Globus pallidus (tissue), 1 donor: Measurements from ENCODE around the gene SH3TC1.

Experiments
- DNase-seq: peaks from one replicate; pipeline ENCODE4 v3.0.0-alpha.2; 2015; ENCODE audit warnings: low spot score

Gene SH3TC1

DNA sequence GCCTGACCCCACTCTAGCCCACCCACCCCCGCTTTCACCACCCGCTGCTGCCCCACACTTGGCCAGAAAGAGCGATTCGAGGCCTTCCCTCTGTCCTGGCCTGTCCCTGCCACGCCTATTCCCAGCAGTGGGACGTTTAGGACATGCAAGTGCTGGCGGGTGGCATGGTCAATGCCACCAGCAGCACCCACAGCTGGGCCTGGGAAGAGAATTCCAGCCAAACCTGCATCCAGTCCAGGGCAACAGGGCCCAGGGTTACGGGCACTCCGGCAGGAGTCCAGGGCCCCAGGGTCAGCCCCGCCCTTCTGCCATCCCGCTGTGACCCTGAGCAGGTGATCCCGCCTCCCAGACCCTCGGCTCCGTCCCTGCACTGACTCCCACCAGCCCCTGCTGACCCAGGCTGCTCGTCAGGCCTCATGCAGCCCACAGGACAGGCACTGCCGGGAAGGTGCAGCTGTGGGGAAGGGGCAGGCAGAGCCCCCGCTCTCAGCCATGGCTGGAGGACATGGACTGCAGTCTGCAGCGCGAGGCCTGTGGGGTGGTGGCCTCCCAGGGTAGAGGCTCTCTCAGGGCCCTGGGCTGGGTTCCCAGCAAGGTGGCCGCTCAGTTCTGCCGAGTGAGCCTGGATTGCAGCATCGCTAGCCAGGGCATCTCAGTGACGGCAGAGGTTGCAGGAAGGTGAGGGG, 63.7 kb downstream of the SH3TC1 start:
- DNase-seq: no peak

DNA sequence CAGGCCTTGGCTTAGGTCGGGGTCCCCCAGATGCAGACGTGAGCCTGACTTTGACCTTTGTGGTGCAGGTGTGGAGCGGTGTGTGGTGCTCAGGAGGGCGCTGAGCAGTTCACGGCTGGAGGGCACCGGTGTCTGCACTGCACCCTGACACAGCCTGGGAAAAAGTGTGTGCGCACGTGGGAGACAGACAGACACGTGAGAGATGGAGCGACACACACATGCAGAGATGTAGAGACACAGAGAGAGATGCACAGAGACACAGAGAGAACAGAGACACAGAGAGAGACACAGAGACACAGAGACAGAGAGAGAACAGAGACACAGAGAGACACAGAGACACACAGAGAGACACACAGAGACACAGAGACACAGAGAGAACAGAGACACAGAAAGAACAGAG, 64.3 kb downstream of the SH3TC1 start:
- DNase-seq: no peak

DNA sequence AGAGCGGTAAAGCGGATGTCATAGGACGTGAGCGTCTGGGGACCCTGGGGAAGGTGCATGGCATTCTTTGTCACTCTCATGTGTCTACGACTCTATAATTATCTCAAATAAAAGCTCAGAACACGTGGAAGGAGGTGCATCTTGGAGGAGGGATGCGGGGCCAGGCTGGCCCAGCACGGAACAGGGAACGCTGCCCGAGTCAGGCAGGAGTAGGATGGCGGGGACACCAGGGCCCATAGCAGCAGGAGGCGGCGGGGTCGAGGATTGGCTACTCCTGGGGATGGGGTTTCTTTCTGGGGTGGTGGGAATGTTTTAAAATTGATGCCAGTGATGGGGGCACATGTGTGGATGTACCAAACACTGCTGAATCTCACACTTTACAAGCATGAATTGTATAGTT, 65.0 kb downstream of the SH3TC1 start:
- no peak for DNase-seq

DNA sequence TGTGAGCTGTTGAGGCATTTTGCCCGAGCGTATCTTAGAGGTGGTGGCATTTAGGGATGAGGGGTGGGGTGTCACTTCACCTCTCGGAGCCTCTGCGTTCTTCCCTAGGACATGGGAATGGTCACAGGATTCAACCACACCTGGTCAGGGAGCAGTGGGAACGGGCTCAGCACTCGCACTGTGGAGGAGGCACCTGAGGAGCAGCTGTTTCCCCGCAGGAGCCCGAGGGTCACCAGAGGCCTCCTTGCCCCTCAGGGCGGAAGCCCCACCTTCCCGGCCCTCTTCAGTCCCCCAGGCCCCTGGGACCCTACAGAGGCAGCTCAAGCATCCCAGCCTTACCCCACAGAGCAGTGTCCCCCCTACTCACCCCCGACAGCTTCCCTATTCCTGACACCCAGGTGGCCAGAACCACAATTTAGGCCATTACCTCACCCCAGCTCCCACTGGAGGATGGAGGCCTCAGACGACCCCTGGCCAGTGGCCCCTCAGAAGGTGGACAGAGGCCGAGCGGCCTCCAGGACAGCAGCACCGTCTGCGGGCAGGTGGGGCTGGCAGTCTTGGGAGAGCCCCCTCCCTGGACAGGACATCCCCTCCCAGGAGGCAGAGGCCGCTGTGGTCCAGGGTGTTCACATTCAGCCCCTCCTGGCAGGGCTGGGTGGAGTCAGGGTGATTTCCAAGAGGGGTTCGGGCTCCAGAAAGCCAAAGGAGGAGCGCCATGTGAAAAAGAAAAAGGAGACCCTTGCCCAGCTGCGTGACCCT, 66.3 kb downstream of the SH3TC1 start:
- no peak for DNase-seq

GRCh38 chr4:8266088-8266487, 67.0 kb downstream of the SH3TC1 start:
- no peak for DNase-seq

DNA sequence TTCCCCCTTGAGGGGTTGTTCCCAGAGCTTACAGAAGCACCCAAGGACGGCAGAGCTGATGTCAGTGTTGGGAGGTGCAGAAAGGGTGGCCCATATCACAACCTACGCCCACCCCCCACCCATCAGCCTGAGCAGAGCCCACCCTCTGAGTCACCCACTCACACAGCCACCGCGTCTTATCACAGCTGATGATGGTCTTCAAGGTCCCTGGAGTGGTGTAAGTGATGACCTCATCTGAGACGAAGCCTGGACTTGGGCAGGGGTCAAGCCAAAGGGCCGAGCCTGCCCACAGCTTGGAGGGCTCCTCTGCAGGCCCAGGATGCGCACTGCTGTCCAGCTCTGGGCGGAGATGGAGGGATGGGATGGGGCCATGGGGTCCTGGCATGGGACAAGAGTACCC, 67.4 kb downstream of the SH3TC1 start:
- no peak for DNase-seq

DNA sequence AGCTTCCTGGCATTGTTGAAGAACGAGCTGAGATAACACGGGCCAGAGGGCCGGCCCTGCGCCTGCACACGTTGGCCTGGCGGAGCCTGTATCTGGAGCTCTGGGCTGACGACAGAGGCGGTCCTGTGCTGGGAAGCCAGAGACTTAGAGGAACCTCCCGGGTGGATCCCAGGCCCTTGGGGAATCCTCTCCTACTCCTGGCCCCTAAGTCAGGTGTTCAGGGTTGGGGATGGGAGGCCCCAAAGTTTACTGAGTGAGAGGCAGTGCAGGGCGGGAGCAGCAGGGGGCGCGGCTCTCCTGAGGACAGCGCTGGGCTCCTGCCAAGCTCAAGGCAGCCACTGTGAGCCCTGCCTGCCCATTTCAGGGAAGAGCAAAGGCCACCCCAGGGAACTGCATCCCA, 68.0 kb downstream of the SH3TC1 start:
- DNase-seq: no peak

DNA sequence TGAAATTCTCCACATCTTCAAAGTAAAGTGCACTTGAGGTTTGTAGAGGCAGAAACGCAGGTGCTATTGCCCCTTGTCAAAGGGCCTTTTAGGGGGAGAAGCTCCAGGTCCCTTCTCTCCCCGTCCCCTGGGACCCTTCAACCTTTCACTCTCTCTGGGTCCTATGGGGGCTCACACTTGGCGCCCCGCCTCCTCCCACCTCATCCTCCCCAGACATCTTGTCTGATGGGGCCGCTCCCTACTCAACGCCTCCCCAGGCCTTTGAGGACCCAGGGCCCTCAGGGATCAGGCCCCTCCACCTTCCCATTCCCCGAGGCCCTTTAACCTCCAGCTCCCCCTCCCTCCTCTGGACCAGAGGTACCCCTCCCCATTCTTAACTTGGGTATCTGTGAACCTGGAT, 69.1 kb downstream of the SH3TC1 start:
- DNase-seq: no peak

DNA sequence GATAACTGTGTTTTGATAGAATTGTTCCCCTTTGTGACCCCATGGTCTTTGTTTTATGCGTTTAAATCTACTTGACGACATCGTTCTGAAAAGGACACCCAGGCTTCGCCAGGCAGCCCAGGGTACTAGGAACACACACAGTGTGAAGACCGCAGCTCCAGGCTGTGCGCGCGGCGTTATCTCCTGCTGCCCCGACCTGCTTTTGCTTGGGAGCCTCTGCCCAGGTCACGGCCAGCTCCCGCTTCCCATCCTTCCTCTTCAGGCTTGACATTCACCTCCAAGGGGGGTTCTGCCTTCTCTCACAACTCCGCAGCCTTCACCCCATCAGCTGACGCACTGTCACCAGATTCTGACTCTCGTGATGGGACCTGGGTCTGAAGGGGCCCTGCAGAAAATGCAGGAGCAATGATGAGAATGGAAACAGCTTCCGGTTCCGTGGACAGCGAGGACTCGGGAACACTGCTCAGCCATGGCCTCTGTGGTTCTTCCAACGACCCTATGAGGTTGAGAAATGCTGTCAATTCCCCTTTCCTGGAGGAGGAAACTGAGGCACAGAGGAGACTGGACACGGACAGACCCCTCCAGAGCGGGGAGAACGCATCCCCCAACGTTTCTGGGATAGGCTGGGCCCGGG, 69.9 kb downstream of the SH3TC1 start:
- DNase-seq: no peak

GRCh38 chr4:8269535-8270417, 70.7 kb downstream of the SH3TC1 start, which contains the start of gene HTRA3:
Gene HTRA3, plus strand, starts transcription at chr4:8269754. Its CDS starts 215 bp downstream, at chr4:8269969.
- DNase-seq: no peak

- DNase-seq: no peak
Observed at GRCh38 chr4:8270418-8270771, 71.3 kb downstream of the SH3TC1 start.

- DNase-seq: no peak
Observed at GRCh38 chr4:8270912-8271815, 72.1 kb downstream of the SH3TC1 start.

- DNase-seq: no peak
Observed at GRCh38 chr4:8271821-8272220, 72.7 kb downstream of the SH3TC1 start.

- no peak for DNase-seq
Observed at GRCh38 chr4:8272472-8273428, 73.7 kb downstream of the SH3TC1 start.

GRCh38 chr4:8273450-8273849, 74.4 kb downstream of the SH3TC1 start:
- DNase-seq: no peak

GRCh38 chr4:8274066-8274652, 75.1 kb downstream of the SH3TC1 start:
- DNase-seq: no peak

- DNase-seq: peak; percentile 79
Observed at GRCh38 chr4:8274765-8275547, 75.9 kb downstream of the SH3TC1 start.

DNA sequence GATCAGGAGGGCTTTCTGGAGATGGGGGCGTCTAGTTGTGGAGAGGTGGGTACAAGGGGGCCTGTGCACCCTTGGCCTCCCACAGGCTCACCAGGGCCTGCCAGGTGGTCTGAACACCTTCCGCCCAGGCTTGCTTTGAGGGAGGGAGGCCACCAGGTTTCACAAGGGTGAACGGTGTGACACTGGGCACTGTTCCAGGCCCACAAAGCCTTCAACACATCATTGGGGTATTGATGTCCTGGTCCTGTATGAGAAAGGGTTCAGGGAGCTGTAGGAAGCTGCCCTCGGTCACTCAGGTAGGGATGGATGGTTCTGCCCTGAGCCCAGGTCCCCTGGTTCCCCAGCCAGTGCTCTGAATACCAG, 76.4 kb downstream of the SH3TC1 start:
- no peak for DNase-seq
